Endothelial cell of umbilical vein (primary cell): ENCODE measurements around the gene ABCD1. TPM values are rescaled to one million over a fixed set of nuclear protein-coding genes. Genes with fewer than 3 reads are reported as not detected.

Source experiments
- BruUV-seq: library from RNA; stranded (reverse); fragments of 400-500 nt; replicated peaks from 2 replicates; lab custom pipeline; 2021; lab: Mats Ljungman, UMichigan
- CTCF ChIA-PET: fragments of 300-600, 350-600 bp; sonication (Branson Sonifier 250); formaldehyde crosslinking; loops from one replicate; lab custom pipeline; 2021; ENCODE audit warnings: antibody characterized with exemption, inconsistent platforms; lab: Charles Lee
- POLR2A ChIA-PET: fragments of 300-600, 350-600 bp; sonication (Branson Sonifier 250); formaldehyde crosslinking; loops from one replicate; lab custom pipeline; 2021; ENCODE audit warnings: antibody characterized with exemption, inconsistent platforms; lab: Charles Lee
- DNase-seq: peaks from one replicate; pipeline ENCODE4 v3.0.0-alpha.2; 2011; ENCODE audit warnings: low read depth, low spot score
- FAIRE-seq: peaks from 2 replicates; lab custom pipeline; 2011; peaks lifted over from hg19 to GRCh38; lab: Jason Lieb, UNC
- H2AFZ ChIP-seq: 2 replicates; pipeline ENCODE4 v1.6.0; 2012; ENCODE audit warnings: low read depth, low read length, control low read depth, inconsistent platforms
- H3K27ac ChIP-seq: 2 replicates; pipeline ENCODE4 v1.5.1; 2011; ENCODE audit warnings: low read depth, mild to moderate bottlenecking, control low read depth, low read length, moderate library complexity; ENCODE audit not compliant: insufficient read depth
- H3K27me3 ChIP-seq, 2 experiments: 2 replicates each; pipeline versions ENCODE4 v1.6.0 to v1.6.1; 2011; ENCODE audit warnings: low read length in 2 of 2, mixed read lengths in 1 of 2; ENCODE audit not compliant: control insufficient read depth in 2 of 2, insufficient read depth in 2 of 2
- H3K36me3 ChIP-seq, 2 experiments: 2 replicates in 1 of 2; 3 replicates in 1 of 2; pipeline ENCODE4 v1.5.1; 2011; ENCODE audit warnings: low read length in 2 of 2, mild to moderate bottlenecking in 1 of 2, moderate library complexity in 1 of 2; ENCODE audit not compliant: control insufficient read depth in 2 of 2, insufficient read depth in 2 of 2; ENCODE audit errors: extremely low read depth in 1 of 2
- H3K4me1 ChIP-seq: 3 replicates; pipeline ENCODE4 v1.5.1; 2011; ENCODE audit warnings: mild to moderate bottlenecking, low read length; ENCODE audit not compliant: control insufficient read depth, insufficient read depth; ENCODE audit errors: extremely low read depth
- H3K4me2 ChIP-seq: 2 replicates; pipeline ENCODE4 v1.6.1; 2011; ENCODE audit warnings: low read length, control low read depth, mixed read lengths; ENCODE audit not compliant: insufficient read depth
- H3K4me3 ChIP-seq, 3 experiments: fragments of 200-600 bp in 1 of 3; sonication (generic), shearing (Covaris generic) in 1 of 3; replicated peaks in 1 of 3; 2 replicates each; pipeline ENCODE4 v1.5.1; 2011 to 2016; ENCODE audit warnings: control low read depth in 3 of 3, low read length in 3 of 3, mild to moderate bottlenecking in 2 of 3, inconsistent platforms in 1 of 3, low read depth in 1 of 3, moderate library complexity in 1 of 3; ENCODE audit not compliant: insufficient read depth in 1 of 3
- H3K79me2 ChIP-seq: 2 replicates; pipeline ENCODE4 v1.6.0; 2012; ENCODE audit warnings: low read length, inconsistent platforms; ENCODE audit not compliant: control insufficient read depth, insufficient read depth
- H3K9ac ChIP-seq: replicated peaks from 2 replicates; pipeline ENCODE3; 2011; ENCODE audit warnings: low read length, control low read depth; ENCODE audit not compliant: insufficient read depth; ENCODE audit errors: extremely low read depth
- H3K9me1 ChIP-seq: replicated peaks from 3 replicates; pipeline ENCODE4 v1.6.0; 2011; ENCODE audit warnings: mild to moderate bottlenecking, low read length; ENCODE audit not compliant: control insufficient read depth, insufficient read depth; ENCODE audit errors: extremely low read depth
- H3K9me3 ChIP-seq: replicated peaks from 2 replicates; pipeline ENCODE4 v1.5.1; 2012; ENCODE audit warnings: low read length, inconsistent platforms; ENCODE audit not compliant: control insufficient read depth, insufficient read depth
- H4K20me1 ChIP-seq: replicated peaks from 2 replicates; pipeline ENCODE3; 2011; ENCODE audit warnings: mild to moderate bottlenecking, low read length; ENCODE audit not compliant: control insufficient read depth, insufficient read depth; ENCODE audit errors: extremely low read depth
- EZH2 ChIP-seq: IDR thresholded peaks from 2 replicates; pipeline ENCODE4 v1.6.1; 2012; ENCODE audit warnings: borderline replicate concordance, low read depth, mild to moderate bottlenecking, moderate library complexity, low read length, inconsistent platforms; ENCODE audit not compliant: severe bottlenecking
- MAX ChIP-seq: IDR thresholded peaks from 2 replicates; pipeline ENCODE4 v1.6.1; 2011; ENCODE audit not compliant: insufficient read depth, insufficient read length
- POLR2A ChIP-seq: IDR thresholded peaks from 2 replicates; pipeline ENCODE4 v1.6.1; 2012; ENCODE audit warnings: low read depth, mild to moderate bottlenecking, control low read depth, low read length
- dilution Hi-C: fragments of 300-500 bp; cut with MboI; formaldehyde crosslinking; loops from one replicate; pipeline ENCODE4 v1.15.0; 2019; ENCODE audit warnings: low sequenced_read_pairs; ENCODE audit not compliant: extremely low pct_ligation_motif_present
- intact Hi-C: fragments of 100-400 bp; cut with micrococcal nuclease; formaldehyde crosslinking; loops from one replicate; pipeline ENCODE4 v1.10.0; 2022
- polyA plus RNA-seq, 4 experiments: library from polyadenylated mRNA; depleted of rRNA in 3 of 4; stranded (reverse) in 3 of 4; unstranded in 1 of 4; fragments of >200 nt; gene quantifications; 2 replicates each; pipeline versions ENCODE4 v1.2.1 to v1.2.3, GENCODE V29; 2011 to 2012; ENCODE audit warnings: missing spikeins in 1 of 4
- total RNA-seq: library from RNA; stranded (reverse); gene quantifications from 2 replicates; pipeline ENCODE4 v1.2.3, GENCODE V29; 2021
- TF ChIP-seq, protein P1 (sequence below), 2 donors: IDR thresholded peaks; 1 replicate in 1 of 2; 2 replicates in 1 of 2; pipeline ENCODE4 v1.5.1; 2011; ENCODE audit warnings: low read length in 2 of 2, mild to moderate bottlenecking in 2 of 2, moderate library complexity in 2 of 2, control low read depth in 1 of 2, inconsistent platforms in 1 of 2, low read depth in 1 of 2; ENCODE audit not compliant: insufficient read depth in 1 of 2; ENCODE audit errors: extremely low read depth in 1 of 2

Gene ABCD1
- total and polyA plus RNA-seq, 2 donors (not counting 3 experiments of a cell fraction or from before 2014, with no cell fraction given): 9.1 to 12.9 TPM

DNA sequence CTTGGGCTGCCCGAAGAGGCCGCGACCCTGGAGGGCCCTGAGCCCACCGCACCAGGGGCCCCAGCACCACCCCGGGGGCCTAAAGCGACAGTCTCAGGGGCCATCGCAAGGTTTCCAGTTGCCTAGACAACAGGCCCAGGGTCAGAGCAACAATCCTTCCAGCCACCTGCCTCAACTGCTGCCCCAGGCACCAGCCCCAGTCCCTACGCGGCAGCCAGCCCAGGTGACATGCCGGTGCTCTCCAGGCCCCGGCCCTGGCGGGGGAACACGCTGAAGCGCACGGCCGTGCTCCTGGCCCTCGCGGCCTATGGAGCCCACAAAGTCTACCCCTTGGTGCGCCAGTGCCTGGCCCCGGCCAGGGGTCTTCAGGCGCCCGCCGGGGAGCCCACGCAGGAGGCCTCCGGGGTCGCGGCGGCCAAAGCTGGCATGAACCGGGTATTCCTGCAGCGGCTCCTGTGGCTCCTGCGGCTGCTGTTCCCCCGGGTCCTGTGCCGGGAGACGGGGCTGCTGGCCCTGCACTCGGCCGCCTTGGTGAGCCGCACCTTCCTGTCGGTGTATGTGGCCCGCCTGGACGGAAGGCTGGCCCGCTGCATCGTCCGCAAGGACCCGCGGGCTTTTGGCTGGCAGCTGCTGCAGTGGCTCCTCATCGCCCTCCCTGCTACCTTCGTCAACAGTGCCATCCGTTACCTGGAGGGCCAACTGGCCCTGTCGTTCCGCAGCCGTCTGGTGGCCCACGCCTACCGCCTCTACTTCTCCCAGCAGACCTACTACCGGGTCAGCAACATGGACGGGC lies 579 bp downstream of the ABCD1 start:
- Histone ChIP-seq H3K9me1 (no peaks in the 10 kb centered on the region), H3K27ac (peak overlapping the region; percentile 47), H2AFZ (no peak overlapping the region), H3K4me1 (peaks cover 28% of the 10 kb centered on the region), H3K4me3 (peak overlapping the region in 2 of 3 experiments; percentile 9 to 73), H3K36me3 (peaks cover 0 to 5% of the 10 kb centered on the region in 2 experiments), H3K9ac (peak overlapping the region; percentile 13), H3K79me2 (peaks cover 21% of the 10 kb centered on the region), H3K9me3 (no peaks in the 10 kb centered on the region), H4K20me1 (no peaks in the 10 kb centered on the region), H3K27me3 (no peaks in the 10 kb centered on the region), H3K4me2 (no peak overlapping the region)
- TSS peak; percentile 22 for BruUV-seq
- ChIA-PET CTCF (no interaction called here), POLR2A (no interaction called here)
- FAIRE-seq: no peak
- no peak for DNase-seq
- dilution Hi-C loops (no loop called here), intact Hi-C loops (no loop called here)
- TF ChIP-seq MAX (no peak), POLR2A (no peak), EZH2 (no peak)
- TF ChIP-seq, protein P1, sequence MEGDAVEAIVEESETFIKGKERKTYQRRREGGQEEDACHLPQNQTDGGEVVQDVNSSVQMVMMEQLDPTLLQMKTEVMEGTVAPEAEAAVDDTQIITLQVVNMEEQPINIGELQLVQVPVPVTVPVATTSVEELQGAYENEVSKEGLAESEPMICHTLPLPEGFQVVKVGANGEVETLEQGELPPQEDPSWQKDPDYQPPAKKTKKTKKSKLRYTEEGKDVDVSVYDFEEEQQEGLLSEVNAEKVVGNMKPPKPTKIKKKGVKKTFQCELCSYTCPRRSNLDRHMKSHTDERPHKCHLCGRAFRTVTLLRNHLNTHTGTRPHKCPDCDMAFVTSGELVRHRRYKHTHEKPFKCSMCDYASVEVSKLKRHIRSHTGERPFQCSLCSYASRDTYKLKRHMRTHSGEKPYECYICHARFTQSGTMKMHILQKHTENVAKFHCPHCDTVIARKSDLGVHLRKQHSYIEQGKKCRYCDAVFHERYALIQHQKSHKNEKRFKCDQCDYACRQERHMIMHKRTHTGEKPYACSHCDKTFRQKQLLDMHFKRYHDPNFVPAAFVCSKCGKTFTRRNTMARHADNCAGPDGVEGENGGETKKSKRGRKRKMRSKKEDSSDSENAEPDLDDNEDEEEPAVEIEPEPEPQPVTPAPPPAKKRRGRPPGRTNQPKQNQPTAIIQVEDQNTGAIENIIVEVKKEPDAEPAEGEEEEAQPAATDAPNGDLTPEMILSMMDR (IDR thresholded peaks at IDR 0.05; ENCODE audit: extremely low read depth in 1 of 2, insufficient read depth in 1 of 2, low read depth in 1 of 2, low read length in 2 of 2): no peak
